HG03025 (cell line): ENCODE measurements around the gene HECTD1.
"Not testable (repeated sequence)": the region's sequence is repeated elsewhere in the genome, so short reads cannot be mapped to it uniquely, and the experiment has no call there.

Source experiments
- ATAC-seq: cut with Tn5 transposase; IDR thresholded peaks from one replicate; pipeline ENCODE4 v1.9.1; 2021; ENCODE audit warnings: mild to moderate bottlenecking, moderate library complexity; ENCODE audit not compliant: unreplicated experiment, low FRiP score

HECTD1 gene

DNA sequence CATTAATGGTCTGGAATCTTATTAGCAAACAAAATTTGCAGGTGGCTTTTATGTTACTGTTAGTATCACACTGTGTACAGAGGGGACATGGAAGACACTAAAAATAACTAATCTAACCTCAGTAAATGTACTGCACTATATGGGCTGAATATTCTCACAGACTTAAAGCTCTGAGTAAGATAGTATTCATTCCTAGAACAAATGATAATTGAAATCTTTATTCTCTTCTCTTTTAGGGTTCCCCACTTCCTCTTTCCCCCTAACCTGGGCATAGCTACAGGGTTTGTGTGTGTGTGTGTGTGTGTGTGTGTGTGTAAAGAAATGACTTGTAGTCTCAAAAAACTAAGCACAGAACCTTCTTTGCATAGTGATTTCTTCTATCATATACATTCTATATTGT, 21.4 kb upstream of the HECTD1 start:
- no peak for ATAC-seq

GRCh38 chr14:31228533-31228932, 20.9 kb upstream of the HECTD1 start:
- no peak for ATAC-seq

- no peak for ATAC-seq
These were observed 17.2 kb upstream of the HECTD1 start for GRCh38 chr14:31224808-31225207.

- no peak for ATAC-seq
These were observed 15.7 kb upstream of the HECTD1 start for GRCh38 chr14:31223331-31223730.

DNA sequence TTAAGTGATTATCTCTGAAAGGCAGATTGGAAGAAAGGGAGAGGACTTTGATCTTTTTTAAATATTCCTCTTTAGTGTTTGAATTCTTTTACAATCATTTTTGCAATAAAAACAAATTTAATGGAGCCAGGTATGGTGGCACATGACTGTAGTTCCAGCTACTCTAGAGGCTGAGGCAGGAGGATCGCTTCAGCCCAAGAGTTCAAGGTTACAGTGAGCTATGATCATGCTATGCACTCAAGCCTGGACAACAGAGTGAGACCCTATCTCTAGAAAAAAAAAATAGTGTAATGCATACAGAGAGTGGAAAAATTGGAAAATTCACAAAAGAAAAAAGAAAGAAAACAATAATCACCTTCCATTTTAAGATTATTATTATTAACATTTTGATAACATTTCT, 15.2 kb upstream of the HECTD1 start:
- ATAC-seq: no peak

GRCh38 chr14:31221266-31221665, 13.7 kb upstream of the HECTD1 start:
- ATAC-seq: no peak

- no peak for ATAC-seq
These were observed 11.6 kb upstream of the HECTD1 start for GRCh38 chr14:31219169-31219568.

- ATAC-seq: no peak
These were observed 8.8 kb upstream of the HECTD1 start for GRCh38 chr14:31216359-31216758.

- no peak for ATAC-seq
These were observed 5.3 kb upstream of the HECTD1 start for GRCh38 chr14:31212893-31213292.

DNA sequence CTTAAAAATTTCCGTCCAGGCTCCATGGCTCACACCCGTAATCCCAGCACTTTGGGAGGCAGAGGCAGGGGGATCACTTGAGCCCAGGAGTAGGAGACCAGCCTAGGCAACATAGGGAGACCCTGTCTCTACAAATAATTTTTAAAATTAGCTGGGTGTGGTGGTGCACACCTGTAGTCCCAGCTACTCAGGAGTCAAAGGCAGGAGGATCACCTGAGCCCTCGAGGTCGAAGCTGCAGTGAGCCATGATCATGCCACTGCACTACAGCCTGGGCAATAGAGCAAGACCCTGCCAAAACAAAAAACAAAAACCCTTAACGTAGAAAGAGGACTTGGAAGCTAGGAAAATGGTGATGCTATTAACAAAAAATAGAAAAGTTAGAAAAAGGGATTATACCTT, 2.0 kb upstream of the HECTD1 start:
- ATAC-seq: no peak

GRCh38 chr14:31208546-31209424, 1.2 kb upstream of the HECTD1 start:
- ATAC-seq: no peak

DNA sequence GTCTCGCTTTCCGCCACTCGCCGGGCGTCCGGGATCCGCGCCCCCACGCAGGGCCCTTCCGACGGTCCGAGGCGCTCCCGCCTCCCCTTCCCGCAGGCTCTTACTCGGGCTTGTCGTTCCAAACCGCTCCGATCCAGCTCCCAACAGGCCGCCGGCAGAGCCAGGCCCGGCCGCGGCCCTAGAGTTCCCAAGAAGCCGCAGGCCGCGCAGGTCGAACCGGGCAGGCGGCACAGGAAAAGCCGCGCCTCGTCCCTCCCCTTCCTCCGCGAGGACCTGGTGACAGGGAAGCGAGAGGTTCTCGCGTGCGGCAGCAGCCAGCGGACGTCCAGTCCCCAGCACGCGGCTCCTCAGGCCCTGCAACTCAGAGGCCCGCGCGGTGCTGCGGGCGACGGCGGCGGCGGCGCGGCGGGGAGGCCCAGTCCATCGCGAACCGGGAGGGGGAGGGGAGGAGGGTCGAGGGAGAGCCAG, 272 bp downstream of the HECTD1 start:
- ATAC-seq: peak; percentile 44

GRCh38 chr14:31206536-31207286, 882 bp downstream of the HECTD1 start:
- peak; percentile 25 for ATAC-seq

DNA sequence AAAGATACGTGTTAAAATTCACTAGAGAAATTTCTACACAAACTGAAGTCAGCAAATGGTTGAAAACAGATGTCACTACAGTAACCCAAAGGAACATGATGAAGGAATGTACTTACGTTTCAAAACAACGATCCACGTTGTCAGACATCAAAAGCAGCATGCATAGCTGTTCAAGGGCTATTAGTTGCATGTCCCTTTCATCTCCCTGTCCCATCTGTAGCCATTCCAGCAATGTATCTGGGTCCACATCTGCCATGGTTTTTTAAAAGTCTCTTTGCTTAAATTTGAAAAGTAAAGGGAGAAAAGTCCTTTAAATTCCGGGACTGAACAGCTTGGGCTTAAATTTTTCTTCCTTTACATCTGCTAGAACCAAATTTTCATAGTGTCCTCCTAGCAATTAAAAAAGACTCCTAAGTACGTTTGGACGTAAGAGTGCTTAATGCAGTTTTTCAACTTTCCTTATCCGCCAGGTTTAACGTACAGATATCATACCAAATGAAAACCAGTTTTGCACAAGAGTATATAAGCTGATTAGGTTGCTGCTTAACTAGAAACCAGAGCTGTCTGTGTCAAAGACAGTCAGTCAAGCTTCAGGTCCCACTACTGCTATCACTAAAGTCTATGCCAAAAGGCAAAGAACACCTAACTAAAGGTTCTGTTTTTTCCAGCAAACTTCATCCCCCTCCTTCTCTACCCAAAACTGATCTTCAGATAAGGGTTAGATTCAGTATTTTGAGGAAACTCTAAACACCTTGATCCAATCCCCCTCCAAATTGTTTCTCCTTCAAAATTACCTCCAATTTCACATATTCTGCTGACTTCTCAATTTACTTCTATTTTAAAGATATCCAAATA, 1.7 kb downstream of the HECTD1 start:
- ATAC-seq: no peak

DNA sequence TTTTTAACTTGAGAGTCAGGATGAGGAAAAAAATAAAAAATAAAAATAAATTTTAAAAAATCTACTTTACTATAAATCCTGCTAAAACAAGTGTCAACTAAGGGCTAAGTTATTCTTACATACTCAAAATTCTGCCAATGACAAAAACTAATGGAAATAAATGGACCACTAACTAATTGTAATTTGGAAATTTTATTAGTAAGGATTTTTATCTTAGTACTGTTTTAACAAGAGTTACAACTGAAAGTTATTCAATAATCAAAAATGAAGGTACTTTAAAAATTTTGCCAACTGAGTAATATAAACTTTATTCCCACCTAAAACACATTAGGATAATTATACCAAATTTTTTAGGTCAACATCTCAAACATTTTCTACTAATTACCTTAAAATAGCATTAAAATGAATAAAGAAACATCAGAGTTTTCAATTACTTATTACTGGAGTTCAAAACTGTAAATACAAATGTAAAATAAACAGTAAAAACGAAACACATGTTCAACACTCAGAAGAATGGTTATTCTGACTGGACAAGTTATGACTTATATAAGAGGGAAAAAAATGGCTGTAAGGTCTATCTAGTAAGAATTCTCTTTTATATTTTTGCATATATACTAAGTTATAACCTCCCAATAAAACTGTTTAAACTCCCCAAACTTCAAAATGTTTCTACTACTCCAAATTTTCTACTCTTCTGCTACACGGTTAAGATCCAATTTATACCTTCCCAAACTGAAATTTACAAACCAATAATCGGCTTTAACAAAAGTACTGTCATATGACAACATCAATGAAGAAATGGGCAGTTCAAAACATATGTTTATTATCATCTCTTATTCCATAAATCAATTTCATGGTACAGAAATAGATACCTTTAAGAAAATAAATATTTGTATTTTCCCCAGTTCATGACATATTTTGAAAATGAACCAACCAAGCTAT, 2.7 kb downstream of the HECTD1 start:
- ATAC-seq: no peak

- not testable (repeated sequence) for ATAC-seq
These were observed 3.5 kb downstream of the HECTD1 start for GRCh38 chr14:31203899-31204592.

GRCh38 chr14:31203414-31203742, 4.2 kb downstream of the HECTD1 start:
- no peak for ATAC-seq

- no peak for ATAC-seq
These were observed 6.5 kb downstream of the HECTD1 start for GRCh38 chr14:31201111-31201510.

GRCh38 chr14:31200702-31200990, 6.9 kb downstream of the HECTD1 start:
- no peak for ATAC-seq
